Mucosa of descending colon (tissue), 3 donors: ENCODE measurements around the gene ABCB4. TPM values are rescaled to one million over a fixed set of nuclear protein-coding genes. Genes with fewer than 3 reads are reported as not detected.

ENCODE experiments used
- ATAC-seq: fragments of 200-7000 bp; cut with Tn5 transposase; one replicate; pipeline ENCODE4 v1.9.1; 2020; ENCODE audit warnings: mild to moderate bottlenecking, moderate library complexity
- DNase-seq, 3 donors: peaks; one replicate each; pipeline ENCODE4 v3.0.0-alpha.2; 2020
- H3K36me3 ChIP-seq: fragments of 200-600 bp; one replicate; pipeline ENCODE4 v1.8.0; 2021; ENCODE audit warnings: low read depth, mild to moderate bottlenecking
- H3K4me1 ChIP-seq: fragments of 200-600 bp; one replicate; pipeline ENCODE4 v1.8.0; 2021; ENCODE audit warnings: low read depth, mild to moderate bottlenecking
- H3K4me3 ChIP-seq: fragments of 200-600 bp; one replicate; pipeline ENCODE4 v1.8.0; 2021; ENCODE audit warnings: mild to moderate bottlenecking
- H3K9me3 ChIP-seq: fragments of 200-600 bp; one replicate; pipeline ENCODE4 v1.8.0; 2021; ENCODE audit warnings: mild to moderate bottlenecking
- CTCF ChIP-seq: fragments of 200-600 bp; IDR thresholded peaks from one replicate; pipeline ENCODE4 v1.8.0; 2022; ENCODE audit warnings: antibody characterized with exemption, mild to moderate bottlenecking
- intact Hi-C, 2 donors: fragments of 100-400 bp; cut with DNase I in 1 of 2; cut with micrococcal nuclease in 1 of 2; formaldehyde crosslinking; loops; one replicate each; pipeline versions ENCODE4 v1.11.0 to v1.11.1; 2022; cut with DNase I, micrococcal nuclease
- total RNA-seq, 3 donors: library from RNA; stranded (reverse); fragmentation: NEBNext Ultra II Directional in 2 of 3; extraction: Animal tissue kit (Norgen Biotek cat#: 25700) in 2 of 3; gene quantifications; one replicate each; pipeline versions ENCODE4 v1.2.1 to v1.2.4, GENCODE V29; 2021 to 2023
- donor health status: DM: no; HTN: no; CAD: no; lungs with moderate emphysema.
- donor health status: DM: no; HTN: no; CAD: no.
- donor health status: DM: no; HTN: yes; CAD: no.

The ABCB4 gene
- total RNA-seq, 3 donors from 2014 or later, result 0.65 to 1.4 (median 1.2) TPM

- no peak for ATAC-seq
- DNase-seq, result no peak
- Histone ChIP-seq H3K4me1 (no peaks in the 10 kb centered on the region), H3K36me3 (no peaks in the 10 kb centered on the region), H3K4me3 (no peak overlapping the region), H3K9me3 (no peaks in the 10 kb centered on the region)
- intact Hi-C loops, result no loop called here
- TF ChIP-seq CTCF, result no peak
Observed at GRCh38 chr7:87432536-87432935, 42.9 kb downstream of the ABCB4 start.

GRCh38 chr7:87427288-87427687 is 48.2 kb downstream of the ABCB4 start:
- no peak for TF ChIP-seq CTCF
- H3K4me1 ChIP-seq, result no peaks in the 10 kb centered on the region
- no peaks in the 10 kb centered on the region for H3K36me3 ChIP-seq
- DNase-seq (peak in 1 of 3 donors; percentile 22), ATAC-seq (peak; percentile 45)
- H3K4me3 ChIP-seq, result no peak overlapping the region
- intact Hi-C loops, result no loop called here
- H3K9me3 ChIP-seq, result no peaks in the 10 kb centered on the region

- H3K9me3 ChIP-seq, result no peaks in the 10 kb centered on the region
- no peak for TF ChIP-seq CTCF
- no peaks in the 10 kb centered on the region for H3K4me1 ChIP-seq
- no peak overlapping the region for H3K4me3 ChIP-seq
- intact Hi-C loops, result no loop called here
- H3K36me3 ChIP-seq, result no peaks in the 10 kb centered on the region
- ATAC-seq (no peak), DNase-seq (no peak)
Observed at GRCh38 chr7:87426160-87426559, 49.3 kb downstream of the ABCB4 start.

- intact Hi-C loops, result no loop called here
- H3K36me3 ChIP-seq, result no peaks in the 10 kb centered on the region
- ATAC-seq (peak; percentile 42), DNase-seq (no peak)
- no peaks in the 10 kb centered on the region for H3K4me1 ChIP-seq
- no peaks in the 10 kb centered on the region for H3K9me3 ChIP-seq
- no peak for TF ChIP-seq CTCF
- no peak overlapping the region for H3K4me3 ChIP-seq
Observed at GRCh38 chr7:87424075-87424474, 51.4 kb downstream of the ABCB4 start.

GRCh38 chr7:87420173-87420572 is 55.3 kb downstream of the ABCB4 start:
- Histone ChIP-seq H3K36me3 (no peaks in the 10 kb centered on the region), H3K4me1 (no peaks in the 10 kb centered on the region), H3K9me3 (no peaks in the 10 kb centered on the region), H3K4me3 (no peak overlapping the region)
- intact Hi-C loops, result no loop called here
- no peak for ATAC-seq
- DNase-seq, result no peak
- no peak for TF ChIP-seq CTCF
